GM18867 (cell line): ENCODE measurements around the gene TOMM70.
"Not testable (repeated sequence)": the region's sequence is repeated elsewhere in the genome, so short reads cannot be mapped to it uniquely, and the experiment has no call there.

Experiments
- ATAC-seq: cut with Tn5 transposase; IDR thresholded peaks from one replicate; pipeline ENCODE4 v1.9.1; 2021; ENCODE audit warnings: mild to moderate bottlenecking, moderate library complexity; ENCODE audit not compliant: unreplicated experiment

Gene TOMM70

DNA sequence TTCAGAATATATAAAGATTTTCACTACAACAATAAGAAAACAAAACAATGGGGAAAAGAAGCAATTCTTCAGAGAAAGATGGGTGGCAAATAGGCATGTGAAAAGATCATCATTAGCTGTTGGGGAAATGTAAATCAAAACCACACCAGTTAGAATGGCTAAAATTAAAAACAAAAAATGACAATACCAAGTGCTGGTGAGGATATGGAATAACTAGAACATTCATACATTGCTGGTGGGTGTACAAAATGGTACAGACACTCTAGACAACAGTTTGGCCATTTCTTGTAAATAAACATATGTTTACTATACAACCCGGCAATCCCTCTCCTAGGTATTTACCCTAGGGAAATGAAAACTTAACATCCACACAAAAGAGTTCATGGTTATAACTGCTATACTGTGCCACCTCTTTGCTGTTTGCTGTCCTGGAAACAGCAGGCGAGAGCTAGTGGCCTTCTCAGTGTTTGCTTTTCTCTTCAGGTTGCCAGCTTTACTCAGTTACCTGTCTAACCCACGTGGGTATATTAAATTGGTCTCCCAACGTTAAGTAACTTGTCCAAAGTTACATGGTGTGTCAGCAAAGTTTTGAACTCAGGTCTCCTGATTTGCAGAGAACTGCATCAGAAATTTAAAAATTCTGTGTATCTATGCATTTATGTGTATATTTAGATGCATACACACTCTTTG is 70.9 kb downstream of the TOMM70 start:
- no peak for ATAC-seq

DNA sequence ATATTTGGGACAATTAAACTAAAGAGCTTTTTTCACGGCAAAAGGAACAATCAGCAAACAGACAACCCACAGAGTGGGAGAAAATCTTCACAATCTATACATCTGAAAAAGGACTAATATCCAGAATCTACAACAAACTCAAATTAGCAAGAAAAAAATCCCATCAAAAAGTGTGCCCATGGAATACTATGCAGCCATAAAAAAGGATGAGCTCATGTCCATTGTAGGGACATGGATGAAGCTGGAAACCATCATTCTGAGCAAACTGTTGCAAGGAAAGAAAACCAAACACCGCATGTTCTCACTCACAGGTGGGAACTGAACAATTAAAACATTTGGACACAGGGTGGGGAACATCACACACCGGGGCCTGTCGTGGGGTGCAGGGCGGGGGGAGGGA is 73.5 kb downstream of the TOMM70 start:
- ATAC-seq: not testable (repeated sequence)

DNA sequence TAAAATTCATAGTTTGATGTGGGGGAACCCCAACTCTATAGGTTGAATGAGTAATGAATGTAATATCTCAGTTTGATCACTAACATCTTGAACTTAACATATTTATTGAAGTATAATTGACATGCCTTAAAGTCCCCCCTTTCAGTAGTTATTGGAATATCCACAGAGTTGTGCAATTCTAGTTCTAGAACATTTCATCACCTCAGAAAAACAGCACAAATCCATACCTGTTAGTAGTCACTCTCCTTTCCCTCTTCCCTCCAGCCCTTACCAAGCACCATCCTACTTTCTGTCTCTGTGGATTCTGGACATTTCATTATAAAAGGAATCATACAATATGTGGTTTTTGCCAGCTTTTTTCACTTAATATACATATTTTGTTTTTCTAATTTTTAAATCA is 75.1 kb downstream of the TOMM70 start:
- no peak for ATAC-seq

DNA sequence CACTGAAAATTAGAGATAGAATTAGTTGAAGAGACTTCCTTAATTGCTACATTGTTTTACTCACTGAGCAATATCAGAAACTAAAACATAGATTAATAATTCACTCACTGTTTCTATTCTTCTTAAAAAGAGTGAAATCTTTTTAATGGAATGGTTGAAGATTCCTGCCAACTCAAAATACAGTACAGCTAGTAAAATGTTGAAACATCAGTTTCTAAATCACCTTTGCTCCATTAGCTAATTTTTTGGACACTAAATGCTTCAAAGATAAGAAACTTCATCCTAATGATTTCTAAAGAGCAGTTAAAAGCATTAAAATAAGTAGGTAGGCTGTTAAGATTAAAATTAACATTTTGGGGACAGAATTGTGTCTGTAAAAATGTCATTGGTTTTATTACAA is 76.8 kb downstream of the TOMM70 start:
- ATAC-seq: no peak

DNA sequence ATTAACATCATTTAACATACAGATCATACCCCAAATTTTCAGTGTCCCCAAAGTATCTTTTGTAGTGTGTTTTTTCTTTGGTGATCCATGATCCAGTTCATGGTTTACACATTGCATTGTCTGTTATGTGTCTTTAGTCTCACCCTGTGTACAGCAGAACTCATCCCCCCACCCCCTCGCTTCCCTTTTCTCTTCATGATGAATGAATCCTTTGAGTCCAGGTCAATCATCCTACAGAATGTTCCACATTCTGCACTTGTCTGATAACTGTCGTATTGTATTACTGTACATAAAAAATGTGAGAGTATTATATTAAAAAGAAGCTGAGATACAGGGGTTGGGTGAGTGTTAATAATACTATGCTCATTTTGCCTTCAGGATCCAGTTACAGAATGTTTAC is 80.9 kb downstream of the TOMM70 start:
- no peak for ATAC-seq

DNA sequence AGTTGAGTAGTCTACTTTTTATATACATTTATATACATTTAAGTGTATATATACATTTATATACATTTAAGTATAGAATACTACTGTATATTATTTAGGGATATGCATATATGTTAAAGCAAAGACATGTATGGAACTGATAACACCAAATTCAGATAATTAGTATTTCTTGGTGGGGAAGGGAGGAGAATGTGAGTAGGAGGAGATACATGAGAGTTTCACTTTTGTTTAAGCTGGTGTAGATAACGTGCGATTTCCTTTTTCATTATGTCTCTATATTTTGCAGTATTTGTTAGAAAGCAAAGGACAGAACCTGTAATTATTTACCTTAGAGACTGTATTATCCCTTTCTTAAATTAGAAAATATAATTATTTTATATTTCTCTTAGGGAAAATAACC is 83.0 kb downstream of the TOMM70 start:
- peak; percentile 71 for ATAC-seq

DNA sequence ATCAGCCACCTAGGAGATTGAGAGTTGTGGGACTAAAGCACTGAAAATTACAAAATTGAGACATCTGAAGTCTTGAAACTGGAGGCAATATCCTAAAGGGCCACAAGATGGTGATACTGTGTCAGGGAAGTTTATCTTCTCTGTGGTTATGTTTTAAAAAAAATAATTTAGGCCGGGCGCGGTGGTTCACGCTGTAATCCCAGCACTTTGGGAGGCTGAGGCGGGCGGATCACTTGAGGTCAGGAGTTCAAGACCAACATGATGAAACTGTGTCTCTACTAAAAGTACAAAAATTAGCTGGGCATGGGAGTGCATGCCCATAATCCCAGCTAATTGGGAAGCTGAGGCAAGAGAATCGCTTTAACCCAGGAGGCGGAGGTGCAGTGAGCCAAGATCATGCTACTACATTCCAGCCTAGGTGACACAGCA is 84.2 kb downstream of the TOMM70 start:
- peak; percentile 81 for ATAC-seq
